Gastrocnemius medialis (tissue), 4 donors: ENCODE results near the gene ROR1. TPM values are rescaled to one million over a fixed set of nuclear protein-coding genes. Genes with fewer than 3 reads are reported as not detected.

Experiments used
- ATAC-seq, 2 donors: fragments of 150-250 bp; one replicate each; pipeline ENCODE4 v1.9.1; 2016
- DNase-seq, 2 donors: peaks; one replicate each; pipeline ENCODE4 v3.0.0-alpha.2; 2019
- H3K27ac ChIP-seq, 4 donors: fragments of 200-600 bp; sonication (generic); 1 replicate in 1 of 4; 2 replicates in 3 of 4; pipeline ENCODE4 v1.5.1; 2016 to 2018; ENCODE audit warnings: mild to moderate bottlenecking in 2 of 4, moderate library complexity in 1 of 4
- H3K27me3 ChIP-seq, 3 donors: fragments of 200-600 bp; sonication (generic) in 2 of 3; 1 replicate in 1 of 3; 2 replicates in 2 of 3; pipeline versions ENCODE4 v1.5.1 to v1.6.0; 2016 to 2019; ENCODE audit warnings: mild to moderate bottlenecking in 1 of 3, moderate library complexity in 1 of 3
- H3K36me3 ChIP-seq, 2 donors: fragments of 200-600 bp; sonication (generic) in 1 of 2; one replicate each; pipeline ENCODE4 v1.5.1; 2017 to 2018
- H3K4me1 ChIP-seq, 2 donors: fragments of 200-600 bp; sonication (generic) in 1 of 2; one replicate each; pipeline ENCODE4 v1.5.1; 2016 to 2017; ENCODE audit warnings: mild to moderate bottlenecking in 2 of 2
- H3K4me3 ChIP-seq, 4 donors: fragments of 200-600 bp; sonication (generic) in 3 of 4; 1 replicate in 1 of 4; 2 replicates in 3 of 4; pipeline ENCODE4 v1.5.1; 2016 to 2019; ENCODE audit warnings: mild to moderate bottlenecking in 2 of 4
- H3K9me3 ChIP-seq, 3 donors: fragments of 200-600 bp; sonication (generic) in 2 of 3; 1 replicate in 1 of 3; 2 replicates in 2 of 3; pipeline ENCODE4 v1.5.1; 2016 to 2019
- CTCF ChIP-seq, 5 experiments: fragments of 450-650 bp in 3 of 5; fragments of 200-600 bp in 2 of 5; sonication (generic) in 2 of 5; IDR thresholded peaks in 4 of 5; conservative IDR thresholded peaks in 1 of 5; 1 replicate in 4 of 5; 2 replicates in 1 of 5; pipeline ENCODE4 v1.5.1; 2016 to 2019; ENCODE audit warnings: antibody characterized with exemption in 5 of 5, mild to moderate bottlenecking in 3 of 5, moderate library complexity in 3 of 5
- POLR2A ChIP-seq, 2 donors: fragments of 450-650 bp; IDR thresholded peaks; one replicate each; pipeline ENCODE4 v1.6.1; 2017; ENCODE audit warnings: antibody characterized with exemption in 2 of 2, mild to moderate bottlenecking in 2 of 2, moderate library complexity in 2 of 2
- in situ Hi-C, 4 donors: fragments of 200-750 bp; cut with MboI; loops; one replicate each; pipeline versions ENCODE4 v1.15.0 to v1.8.0; 2017; ENCODE audit warnings: low sequenced_read_pairs in 4 of 4
- intact Hi-C: fragments of 100-400 bp; cut with DNase I; formaldehyde crosslinking; loops from one replicate; pipeline ENCODE4 v1.15.1; 2023; ENCODE audit warnings: low total_unique reads
- total RNA-seq, 4 donors: library from RNA; depleted of rRNA; stranded (reverse); fragments of >200 nt; gene quantifications; one replicate each; pipeline versions ENCODE4 v1.1.0 to v1.2.3, GENCODE V29; 2016

Gene ROR1
- total RNA-seq, 4 donors from 2014 or later, result 2.5 to 4.3 (median 3.6) TPM

- no peaks in the 10 kb centered on the region for H3K27me3 ChIP-seq
- no peak for TF ChIP-seq CTCF (IDR thresholded peaks at IDR 0.05 in 4 of 5, conservative IDR thresholded peaks at IDR 0.05 in 1 of 5)
- no peaks in the 10 kb centered on the region for H3K9me3 ChIP-seq
- DNase-seq, result no peak
- H3K4me3 ChIP-seq, result no peak overlapping the region
- H3K36me3 ChIP-seq, result no peaks in the 10 kb centered on the region
- peaks cover 29 to 38% of the 10 kb centered on the region in 2 donors for H3K4me1 ChIP-seq
- peak in 1 of 2 donors; percentile 20 for ATAC-seq
- in situ Hi-C loops (loop anchor here in 3 of 4 donors (10.0 to 25.0 kb wide), 2 partner anchors 203 to 206 kb away; no protein-coding TSS in a partner anchor), intact Hi-C loops (no loop called here)
- H3K27ac ChIP-seq, result peak overlapping the region in 1 of 4 donors; percentile 14
Observed at GRCh38 chr1:63931468-63931867, 157.7 kb downstream of the ROR1 start.

GRCh38 chr1:63934697-63935096 is 160.9 kb downstream of the ROR1 start:
- no peak overlapping the region for H3K27ac ChIP-seq
- in situ Hi-C loops, result loop anchor here in 3 of 4 donors (10.0 to 25.0 kb wide), 2 partner anchors 200 to 203 kb away; no protein-coding TSS in a partner anchor
- no peak overlapping the region for H3K4me3 ChIP-seq
- TF ChIP-seq CTCF (IDR thresholded peaks at IDR 0.05 in 4 of 5, conservative IDR thresholded peaks at IDR 0.05 in 1 of 5) (no peak), POLR2A (IDR thresholded peaks at IDR 0.05) (no peak)
- intact Hi-C loops, result loop anchor here (1.0 to 2.0 kb wide), 2 partner anchors 26 to 203 kb away; no protein-coding TSS in a partner anchor
- H3K4me1 ChIP-seq, result peaks cover 10 to 20% of the 10 kb centered on the region in 2 donors
- no peak for ATAC-seq
- H3K27me3 ChIP-seq, result no peaks in the 10 kb centered on the region
- DNase-seq, result no peak
- H3K36me3 ChIP-seq, result no peaks in the 10 kb centered on the region
- no peaks in the 10 kb centered on the region for H3K9me3 ChIP-seq

- Histone ChIP-seq H3K27me3 (no peaks in the 10 kb centered on the region), H3K36me3 (no peaks in the 10 kb centered on the region), H3K9me3 (no peaks in the 10 kb centered on the region), H3K4me1 (peaks cover 10 to 20% of the 10 kb centered on the region in 2 donors), H3K4me3 (no peak overlapping the region), H3K27ac (peak overlapping the region in 2 of 4 donors; percentile 39 to 44)
- TF ChIP-seq POLR2A (IDR thresholded peaks at IDR 0.05), result no peak
- TF ChIP-seq CTCF (IDR thresholded peaks at IDR 0.05 in 4 of 5, conservative IDR thresholded peaks at IDR 0.05 in 1 of 5), result peak; percentile 2 to 47 (median 33)
- in situ Hi-C loops, result loop anchor here in 3 of 4 donors (10.0 to 25.0 kb wide), 2 partner anchors 200 to 202 kb away; no protein-coding TSS in a partner anchor
- ATAC-seq (peak; percentile 80 to 89), DNase-seq (peak in 1 of 2 donors; percentile 46)
- intact Hi-C loops, result loop anchor here (1.0 to 2.0 kb wide), 2 partner anchors 26 to 202 kb away; no protein-coding TSS in a partner anchor
Observed at GRCh38 chr1:63935143-63935542, 161.3 kb downstream of the ROR1 start.

- peak in 1 of 2 donors; percentile 31 for ATAC-seq
Observed at GRCh38 chr1:63935553-63935952, 161.7 kb downstream of the ROR1 start.

More at GRCh38 chr1:63935553-63935952, 161.7 kb downstream of the ROR1 start:
- Histone ChIP-seq H3K9me3 (no peaks in the 10 kb centered on the region), H3K4me1 (peaks cover 10 to 20% of the 10 kb centered on the region in 2 donors), H3K27me3 (no peaks in the 10 kb centered on the region), H3K4me3 (no peak overlapping the region), H3K36me3 (no peaks in the 10 kb centered on the region), H3K27ac (peak overlapping the region in 2 of 4 donors; percentile 39 to 44)
- DNase-seq, result no peak
- intact Hi-C loops, result loop anchor here (1.0 to 2.0 kb wide), 2 partner anchors 25 to 202 kb away; no protein-coding TSS in a partner anchor
- TF ChIP-seq POLR2A (IDR thresholded peaks at IDR 0.05) (no peak), CTCF (IDR thresholded peaks at IDR 0.05 in 4 of 5, conservative IDR thresholded peaks at IDR 0.05 in 1 of 5) (no peak)
- in situ Hi-C loops, result loop anchor here in 3 of 4 donors (10.0 to 25.0 kb wide), 2 partner anchors 199 to 202 kb away; no protein-coding TSS in a partner anchor
